HL-60 (cell line): ENCODE results near the gene OR52L1.
"Not testable (repeated sequence)": the region's sequence is repeated elsewhere in the genome, so short reads cannot be mapped to it uniquely, and the experiment has no call there.

Experiments used
- DNase-seq, 2 experiments: peaks; one replicate each; pipeline ENCODE4 v3.0.0-alpha.2; 2010 to 2020; ENCODE audit warnings: low read depth in 1 of 2, low spot score in 1 of 2
- H3K27ac ChIP-seq: fragments of 250-450 bp; sonication (Bioruptor Pico); replicated peaks from 2 replicates; pipeline ENCODE4 v1.5.1; 2020; ENCODE audit warnings: mild to moderate bottlenecking, moderate library complexity
- H3K27me3 ChIP-seq: fragments of 250-450 bp; sonication (Bioruptor Pico); 2 replicates; pipeline ENCODE4 v1.5.1; 2021; ENCODE audit warnings: mild to moderate bottlenecking, moderate library complexity; ENCODE audit not compliant: insufficient read depth, poor library complexity, severe bottlenecking
- H3K4me3 ChIP-seq: replicated peaks from 2 replicates; pipeline ENCODE4 v1.5.1; 2011; ENCODE audit warnings: mild to moderate bottlenecking, control low read depth, low read length; ENCODE audit not compliant: insufficient read depth
- CTCF ChIP-seq: IDR thresholded peaks from one replicate; pipeline ENCODE4 v1.5.1; 2011; ENCODE audit warnings: low read length, control low read depth, inconsistent platforms; ENCODE audit not compliant: insufficient read depth
- GABPA ChIP-seq: IDR thresholded peaks from 2 replicates; pipeline ENCODE4 v1.6.1; 2012; ENCODE audit warnings: low read depth
- POLR2AphosphoS5 ChIP-seq: IDR thresholded peaks from 2 replicates; pipeline ENCODE4 v1.6.1; 2012; ENCODE audit warnings: low read depth
- REST ChIP-seq: IDR thresholded peaks from 2 replicates; pipeline ENCODE4 v1.6.1; 2012; ENCODE audit warnings: low read depth; ENCODE audit not compliant: insufficient replicate concordance
- SPI1 ChIP-seq: IDR thresholded peaks from 2 replicates; pipeline ENCODE4 v1.6.1; 2012; ENCODE audit warnings: low read depth, mild to moderate bottlenecking, borderline replicate concordance

OR52L1 gene

GRCh38 chr11:5967708-5968107, 19.1 kb downstream of the OR52L1 start:
- Histone ChIP-seq H3K27ac (no peak overlapping the region), H3K4me3 (no peak overlapping the region), H3K27me3 (no peaks in the 10 kb centered on the region)
- TF ChIP-seq SPI1 (no peak), REST (no peak), GABPA (no peak), CTCF (no peak), POLR2AphosphoS5 (no peak)
- DNase-seq: no peak

GRCh38 chr11:5966958-5967357, 19.8 kb downstream of the OR52L1 start:
- no peak for DNase-seq
- Histone ChIP-seq H3K27ac (no peak overlapping the region), H3K4me3 (no peak overlapping the region), H3K27me3 (no peaks in the 10 kb centered on the region)
- TF ChIP-seq POLR2AphosphoS5 (no peak), CTCF (no peak), SPI1 (no peak), GABPA (no peak), REST (no peak)

- not testable (repeated sequence) for H3K27me3 ChIP-seq, DNase-seq, H3K27ac ChIP-seq, H3K4me3 ChIP-seq
Observed at GRCh38 chr11:5960704-5961320, 26.0 kb downstream of the OR52L1 start.

- TF ChIP-seq REST: no peak
- TF ChIP-seq POLR2AphosphoS5: no peak
- no peak for TF ChIP-seq CTCF
- Histone ChIP-seq H3K27ac (no peak overlapping the region), H3K4me3 (no peak overlapping the region), H3K27me3 (peaks cover 4% of the 10 kb centered on the region)
- no peak for DNase-seq
Observed at GRCh38 chr11:5955586-5955985, 31.2 kb downstream of the OR52L1 start.
